ENCODE results near the gene MTX3. TPM values are rescaled to one million over a fixed set of nuclear protein-coding genes. Genes with fewer than 3 reads are reported as not detected.

The MTX3 gene
- total RNA-seq, 6 experiments from 2014 or later: 10.2 to 13.5 (median 12.8) TPM

- Mint-ChIP-seq H3K27ac (no peak overlapping the region), H3K36me3 (ENCODE audit: low read depth) (peaks cover 35% of the 10 kb centered on the region), H3K27me3 (ENCODE audit: insufficient read depth) (no peaks in the 10 kb centered on the region; the same call in 1 of the 2 replicates), H3K4me1 (ENCODE audit: low read depth) (no peaks in the 10 kb centered on the region; the same call in 1 of the 2 replicates), H3K9me3 (no peaks in the 10 kb centered on the region), H3K4me3 (no peak overlapping the region)
- TF ChIP-seq, protein P1, sequence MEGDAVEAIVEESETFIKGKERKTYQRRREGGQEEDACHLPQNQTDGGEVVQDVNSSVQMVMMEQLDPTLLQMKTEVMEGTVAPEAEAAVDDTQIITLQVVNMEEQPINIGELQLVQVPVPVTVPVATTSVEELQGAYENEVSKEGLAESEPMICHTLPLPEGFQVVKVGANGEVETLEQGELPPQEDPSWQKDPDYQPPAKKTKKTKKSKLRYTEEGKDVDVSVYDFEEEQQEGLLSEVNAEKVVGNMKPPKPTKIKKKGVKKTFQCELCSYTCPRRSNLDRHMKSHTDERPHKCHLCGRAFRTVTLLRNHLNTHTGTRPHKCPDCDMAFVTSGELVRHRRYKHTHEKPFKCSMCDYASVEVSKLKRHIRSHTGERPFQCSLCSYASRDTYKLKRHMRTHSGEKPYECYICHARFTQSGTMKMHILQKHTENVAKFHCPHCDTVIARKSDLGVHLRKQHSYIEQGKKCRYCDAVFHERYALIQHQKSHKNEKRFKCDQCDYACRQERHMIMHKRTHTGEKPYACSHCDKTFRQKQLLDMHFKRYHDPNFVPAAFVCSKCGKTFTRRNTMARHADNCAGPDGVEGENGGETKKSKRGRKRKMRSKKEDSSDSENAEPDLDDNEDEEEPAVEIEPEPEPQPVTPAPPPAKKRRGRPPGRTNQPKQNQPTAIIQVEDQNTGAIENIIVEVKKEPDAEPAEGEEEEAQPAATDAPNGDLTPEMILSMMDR (IDR thresholded peaks at IDR 0.05): no peak
- no peak for DNase-seq
Measured at GRCh38 chr5:79983618-79984017, 7.4 kb downstream of the MTX3 start.

- Mint-ChIP-seq H3K36me3 (ENCODE audit: low read depth) (peaks cover 45% of the 10 kb centered on the region), H3K4me1 (ENCODE audit: low read depth) (no peaks in the 10 kb centered on the region; the same call in 1 of the 2 replicates), H3K27me3 (ENCODE audit: insufficient read depth) (no peaks in the 10 kb centered on the region; the same call in 1 of the 2 replicates), H3K27ac (no peak overlapping the region), H3K9me3 (no peaks in the 10 kb centered on the region), H3K4me3 (no peak overlapping the region)
- DNase-seq: no peak
- TF ChIP-seq, protein P1 (IDR thresholded peaks at IDR 0.05): no peak
Measured at GRCh38 chr5:79982136-79982535, 8.9 kb downstream of the MTX3 start.

GRCh38 chr5:79976759-79977515 lies 14.1 kb downstream of the MTX3 start:
- Mint-ChIP-seq H3K27ac (no peak overlapping the region), H3K27me3 (ENCODE audit: insufficient read depth) (no peaks in the 10 kb centered on the region; the same call in 1 of the 2 replicates), H3K4me1 (ENCODE audit: low read depth) (peaks cover 26% of the 10 kb centered on the region), H3K36me3 (ENCODE audit: low read depth) (peaks cover 39% of the 10 kb centered on the region), H3K9me3 (no peaks in the 10 kb centered on the region), H3K4me3 (no peak overlapping the region)
- TF ChIP-seq, protein P1 (IDR thresholded peaks at IDR 0.05): no peak
- no peak for DNase-seq

GRCh38 chr5:79975422-79975821 lies 15.6 kb downstream of the MTX3 start:
- Mint-ChIP-seq H3K36me3 (ENCODE audit: low read depth) (peaks cover 36% of the 10 kb centered on the region), H3K4me1 (ENCODE audit: low read depth) (peaks cover 35% of the 10 kb centered on the region), H3K9me3 (no peaks in the 10 kb centered on the region), H3K27me3 (ENCODE audit: insufficient read depth) (no peaks in the 10 kb centered on the region; the same call in 1 of the 2 replicates), H3K27ac (peak overlapping the region; percentile 8; the same call in 1 of the 2 replicates), H3K4me3 (no peak overlapping the region)
- DNase-seq: no peak
- TF ChIP-seq, protein P1 (IDR thresholded peaks at IDR 0.05): no peak

DNA sequence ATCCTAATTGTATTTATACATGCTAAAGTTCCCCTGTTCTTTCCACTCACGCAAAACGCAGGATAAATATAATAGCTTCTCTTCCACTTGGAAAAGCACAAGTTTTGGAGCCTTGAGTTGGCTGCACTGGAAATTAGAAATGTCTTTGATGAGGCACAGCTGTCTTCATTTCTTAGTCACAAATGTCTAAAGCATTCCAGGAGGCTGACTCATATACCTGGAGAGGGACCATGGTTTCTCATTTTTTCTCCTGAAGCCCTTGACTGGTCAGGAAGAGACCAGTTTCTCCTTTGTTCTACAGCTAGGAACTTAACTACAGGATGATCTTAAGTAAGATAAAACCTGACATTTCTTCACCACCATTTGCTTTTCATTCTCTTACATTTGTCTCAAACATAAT lies 16.2 kb downstream of the MTX3 start:
- TF ChIP-seq, protein P1 (IDR thresholded peaks at IDR 0.05): no peak
- Mint-ChIP-seq H3K9me3 (no peaks in the 10 kb centered on the region), H3K27me3 (ENCODE audit: insufficient read depth) (no peaks in the 10 kb centered on the region; the same call in 1 of the 2 replicates), H3K36me3 (ENCODE audit: low read depth) (peaks cover 32% of the 10 kb centered on the region), H3K27ac (peak overlapping the region; percentile 8; the same call in 1 of the 2 replicates), H3K4me3 (no peak overlapping the region), H3K4me1 (ENCODE audit: low read depth) (peaks cover 35% of the 10 kb centered on the region)
- DNase-seq: peak; percentile 49
